Measurements from ENCODE around the gene FOXC2. TPM values are rescaled to one million over a fixed set of nuclear protein-coding genes. Genes with fewer than 3 reads are reported as not detected.

Gene FOXC2
- total and polyA plus RNA-seq, 7 donors: under 0.01 to 0.81 (median 0.39) TPM; not detected in 1

DNA sequence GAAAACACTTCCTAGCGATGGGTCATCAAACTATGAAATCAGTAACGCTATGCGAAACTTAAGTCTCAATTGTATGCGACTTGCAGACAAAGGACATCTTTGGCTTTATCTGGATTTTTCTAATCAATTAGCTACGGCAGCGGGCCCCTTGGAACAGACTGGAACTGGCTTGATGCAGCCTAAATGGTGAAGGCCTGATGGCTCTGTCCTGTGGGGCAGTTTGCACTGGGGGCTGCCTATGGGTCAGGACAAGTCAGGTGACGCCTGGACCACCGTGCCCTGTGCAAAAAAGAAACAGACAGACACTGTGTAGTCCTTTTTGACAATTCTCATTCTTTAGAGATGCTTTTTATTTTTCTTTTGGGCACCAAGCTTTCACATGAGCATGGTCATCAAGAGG is 33.6 kb upstream of the FOXC2 start:
- no peak overlapping the region for H3K27ac ChIP-seq
- DNase-seq: peak; percentile 48
- peaks cover 0 to 15% (median 14%) of the 10 kb centered on the region in 4 donors for H3K4me1 ChIP-seq
- no peak overlapping the region for H3K4me3 ChIP-seq
- H3K9me3 ChIP-seq: no peaks in the 10 kb centered on the region
- TF ChIP-seq EP300 (IDR thresholded peaks at IDR 0.05) (no peak), POLR2A (IDR thresholded peaks at IDR 0.05) (no peak), POLR2AphosphoS5 (IDR thresholded peaks at IDR 0.05) (no peak)
- TF ChIP-seq, protein P1, sequence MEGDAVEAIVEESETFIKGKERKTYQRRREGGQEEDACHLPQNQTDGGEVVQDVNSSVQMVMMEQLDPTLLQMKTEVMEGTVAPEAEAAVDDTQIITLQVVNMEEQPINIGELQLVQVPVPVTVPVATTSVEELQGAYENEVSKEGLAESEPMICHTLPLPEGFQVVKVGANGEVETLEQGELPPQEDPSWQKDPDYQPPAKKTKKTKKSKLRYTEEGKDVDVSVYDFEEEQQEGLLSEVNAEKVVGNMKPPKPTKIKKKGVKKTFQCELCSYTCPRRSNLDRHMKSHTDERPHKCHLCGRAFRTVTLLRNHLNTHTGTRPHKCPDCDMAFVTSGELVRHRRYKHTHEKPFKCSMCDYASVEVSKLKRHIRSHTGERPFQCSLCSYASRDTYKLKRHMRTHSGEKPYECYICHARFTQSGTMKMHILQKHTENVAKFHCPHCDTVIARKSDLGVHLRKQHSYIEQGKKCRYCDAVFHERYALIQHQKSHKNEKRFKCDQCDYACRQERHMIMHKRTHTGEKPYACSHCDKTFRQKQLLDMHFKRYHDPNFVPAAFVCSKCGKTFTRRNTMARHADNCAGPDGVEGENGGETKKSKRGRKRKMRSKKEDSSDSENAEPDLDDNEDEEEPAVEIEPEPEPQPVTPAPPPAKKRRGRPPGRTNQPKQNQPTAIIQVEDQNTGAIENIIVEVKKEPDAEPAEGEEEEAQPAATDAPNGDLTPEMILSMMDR (IDR thresholded peaks at IDR 0.05): no peak
- H3K36me3 ChIP-seq: peaks cover 0 to 37% (median 7%) of the 10 kb centered on the region in 4 donors
- intact Hi-C loops (cut with DNase I): no loop called here
- H3K27me3 ChIP-seq: no peaks in the 10 kb centered on the region
- 97 to 98% methylated on average over 8 of the region's 8 CpGs for WGBS, 2 donors

DNA sequence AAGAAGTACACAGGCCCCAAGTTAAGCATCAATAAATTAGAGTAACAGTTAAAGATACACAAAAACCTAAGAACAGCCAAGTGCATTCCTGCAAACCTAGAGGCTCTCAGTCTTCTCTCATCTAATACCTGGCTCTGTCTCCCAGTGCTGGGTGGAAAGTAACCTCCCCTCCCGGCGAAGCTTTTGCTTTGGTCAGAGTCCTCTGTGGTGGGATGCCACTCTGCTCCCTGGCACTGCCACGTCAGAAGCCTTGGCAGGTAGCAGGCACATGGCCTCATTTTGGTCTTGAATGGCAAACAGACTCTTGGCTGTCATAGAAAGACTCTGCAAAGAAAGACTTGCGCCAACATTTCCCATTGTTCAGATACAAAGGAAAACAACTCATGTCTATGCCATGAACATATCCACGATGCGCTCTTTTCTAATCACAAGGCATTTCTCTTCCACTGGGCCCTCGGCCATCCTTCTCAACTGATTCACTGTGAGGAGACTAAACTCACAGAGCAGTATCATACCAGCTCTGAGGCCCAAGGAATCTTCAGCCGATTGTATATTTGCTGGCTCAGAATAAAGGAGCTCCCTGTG is 32.8 kb upstream of the FOXC2 start:
- DNase-seq: peak; percentile 35
- Histone ChIP-seq H3K9me3 (no peaks in the 10 kb centered on the region), H3K27me3 (no peaks in the 10 kb centered on the region), H3K4me1 (peaks cover 0 to 15% (median 14%) of the 10 kb centered on the region in 4 donors), H3K36me3 (peaks cover 0 to 45% (median 14%) of the 10 kb centered on the region in 4 donors), H3K4me3 (no peak overlapping the region), H3K27ac (no peak overlapping the region)
- TF ChIP-seq, protein P1 (IDR thresholded peaks at IDR 0.05): no peak
- TF ChIP-seq EP300 (IDR thresholded peaks at IDR 0.05): no peak
- no peak for TF ChIP-seq POLR2A (IDR thresholded peaks at IDR 0.05)
- no peak for TF ChIP-seq POLR2AphosphoS5 (IDR thresholded peaks at IDR 0.05)
- intact Hi-C loops (cut with DNase I): no loop called here
- WGBS, 2 donors: 93 to 96% methylated on average over 8 of the region's 8 CpGs

DNA sequence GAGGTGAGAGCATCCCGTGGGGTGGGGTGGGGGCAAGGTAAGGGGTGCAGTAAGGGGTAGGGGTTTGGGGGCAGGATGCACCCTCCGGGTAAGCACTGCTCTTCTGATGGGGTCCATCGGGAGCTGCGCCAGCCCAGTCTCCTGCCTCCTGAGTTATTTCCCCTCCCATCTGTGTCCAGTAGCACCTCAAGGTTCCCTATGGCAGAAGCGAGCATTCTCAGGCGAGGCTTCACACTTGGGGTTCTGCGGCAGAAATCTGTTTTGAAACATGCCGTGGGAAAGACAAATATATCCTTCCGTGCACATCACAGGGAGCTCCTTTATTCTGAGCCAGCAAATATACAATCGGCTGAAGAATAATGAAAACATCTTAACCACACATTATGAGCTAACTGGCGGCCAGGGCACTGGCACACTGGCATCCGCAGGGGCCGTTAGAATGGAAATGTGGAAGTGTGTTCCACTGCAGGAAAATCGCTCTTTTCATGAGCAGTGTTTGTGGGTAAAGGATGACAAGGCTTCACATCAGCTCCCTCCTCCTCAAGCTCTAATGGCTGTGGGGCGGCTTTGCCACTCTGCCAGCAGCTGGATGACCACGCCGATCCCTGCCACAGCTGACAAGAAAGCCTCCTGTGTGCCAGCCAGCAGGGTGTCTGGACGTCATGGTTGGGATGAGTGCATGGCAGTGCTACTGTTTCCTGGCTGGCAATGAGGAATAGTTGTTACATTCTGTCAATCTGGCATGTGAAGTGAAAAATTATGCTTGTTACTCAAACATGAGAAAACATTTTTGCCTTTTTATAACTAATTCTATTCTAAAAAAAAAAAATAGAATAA is 31.6 kb upstream of the FOXC2 start:
- 90% methylated on average over 18 of the region's 18 CpGs for WGBS, 2 donors
- peak; percentile 63 for DNase-seq
- H3K36me3 ChIP-seq: peaks cover 3 to 56% (median 21%) of the 10 kb centered on the region in 4 donors

DNA sequence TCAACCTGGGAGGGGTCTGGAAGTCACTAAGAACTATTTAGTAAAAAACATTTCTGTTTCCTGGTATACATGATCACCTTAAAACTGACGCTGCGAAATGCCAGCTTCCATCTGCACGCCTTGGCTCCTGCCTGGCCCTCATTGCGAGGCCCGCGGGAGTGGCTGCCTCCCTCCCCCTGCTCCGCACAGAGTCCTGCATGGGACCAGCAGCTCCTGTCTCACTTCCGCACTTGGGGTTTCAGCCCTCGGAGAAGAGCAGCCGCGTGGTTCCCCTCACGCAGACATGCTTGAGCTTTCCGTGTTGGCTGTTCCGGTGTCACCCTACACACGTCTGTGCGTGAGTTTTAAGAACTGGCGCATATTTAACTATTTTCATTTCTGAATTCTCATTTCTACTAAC is 30.0 kb upstream of the FOXC2 start:
- Histone ChIP-seq H3K27ac (no peak overlapping the region), H3K36me3 (peaks cover 13 to 72% (median 37%) of the 10 kb centered on the region in 4 donors), H3K4me1 (peaks cover 0 to 2% (median under 1%) of the 10 kb centered on the region in 4 donors), H3K4me3 (no peak overlapping the region), H3K27me3 (no peaks in the 10 kb centered on the region), H3K9me3 (no peaks in the 10 kb centered on the region)
- 96 to 97% methylated on average over 17 of the region's 17 CpGs for WGBS, 2 donors
- peak; percentile 54 for DNase-seq
- TF ChIP-seq, protein P1 (IDR thresholded peaks at IDR 0.05): no peak
- no peak for TF ChIP-seq POLR2A (IDR thresholded peaks at IDR 0.05)
- TF ChIP-seq EP300 (IDR thresholded peaks at IDR 0.05): no peak
- TF ChIP-seq POLR2AphosphoS5 (IDR thresholded peaks at IDR 0.05): no peak
- intact Hi-C loops (cut with DNase I): no loop called here

More for the DNA sequence above, 31.6 kb upstream of the FOXC2 start:
- Histone ChIP-seq H3K27me3 (no peaks in the 10 kb centered on the region), H3K4me1 (peaks cover 0 to 15% (median 14%) of the 10 kb centered on the region in 4 donors), H3K4me3 (no peak overlapping the region), H3K9me3 (no peaks in the 10 kb centered on the region), H3K27ac (no peak overlapping the region)
- TF ChIP-seq POLR2A (IDR thresholded peaks at IDR 0.05) (no peak), EP300 (IDR thresholded peaks at IDR 0.05) (no peak), POLR2AphosphoS5 (IDR thresholded peaks at IDR 0.05) (no peak)
- TF ChIP-seq, protein P1 (IDR thresholded peaks at IDR 0.05): no peak
- intact Hi-C loops (cut with DNase I): no loop called here

All from sigmoid colon (tissue), 7 donors.